HEK293 (cell line): Measurements from ENCODE around the gene DNAH1.

Source experiments
- CTCF ChIA-PET: fragments of 350-600 bp; formaldehyde crosslinking; extraction: SDS; loops from one replicate; lab custom pipeline; 2021; ENCODE audit warnings: antibody characterized with exemption; lab: Yijun Ruan, JAX
- POLR2A ChIA-PET: fragments of 300-600 bp; formaldehyde crosslinking; extraction: SDS; loops from one replicate; lab custom pipeline; 2020; ENCODE audit warnings: antibody characterized with exemption, inconsistent platforms; lab: Yijun Ruan, JAX
- H3K27ac ChIP-seq: fragments of 200-500 bp; sonication (Bioruptor generic); 2 replicates; pipeline ENCODE4 v1.5.1; 2014; ENCODE audit warnings: low read depth, low read length, control low read depth, inconsistent platforms; ENCODE audit errors: extremely low read depth
- H3K36me3 ChIP-seq, 2 experiments: fragments of 200-500 bp in 1 of 2; sonication (Bioruptor generic) in 1 of 2; 1 replicate in 1 of 2; 2 replicates in 1 of 2; pipeline ENCODE4 v1.5.1; 2014 to 2017; ENCODE audit warnings: inconsistent platforms in 2 of 2, low read length in 2 of 2; ENCODE audit not compliant: control insufficient read depth in 2 of 2, insufficient read depth in 1 of 2
- H3K4me1 ChIP-seq: fragments of 200-500 bp; sonication (Bioruptor generic); 2 replicates; pipeline ENCODE4 v1.5.1; 2014; ENCODE audit warnings: mild to moderate bottlenecking, low read length, inconsistent platforms; ENCODE audit not compliant: control insufficient read depth, insufficient read depth
- H3K4me3 ChIP-seq: 2 replicates; pipeline ENCODE4 v1.5.1; 2011; ENCODE audit warnings: low read depth, mild to moderate bottlenecking, control low read depth, low read length, moderate library complexity
- H3K9me3 ChIP-seq: fragments of 200-500 bp; sonication (Bioruptor generic); 2 replicates; pipeline ENCODE4 v1.5.1; 2014; ENCODE audit warnings: low read depth, low read length, inconsistent platforms; ENCODE audit not compliant: control insufficient read depth, insufficient read depth
- GFI1B ChIP-seq: fragments of 450-650 bp; formaldehyde crosslinking; IDR thresholded peaks from 2 replicates; pipeline ENCODE4 v1.5.1; 2016; ENCODE audit warnings: missing biosample characterization, missing genetic modification characterization
- HOXC10 ChIP-seq: sonication (generic); formaldehyde crosslinking; IDR thresholded peaks from 2 replicates; pipeline ENCODE4 v1.8.1; 2023; ENCODE audit warnings: mild to moderate bottlenecking, missing genetic modification reagents
- YY2 ChIP-seq: fragments of 450-650 bp; formaldehyde crosslinking; IDR thresholded peaks from 2 replicates; pipeline ENCODE4 v1.5.1; 2016; ENCODE audit warnings: missing biosample characterization, missing genetic modification characterization
- ZBTB20 ChIP-seq: fragments of 450-650 bp; formaldehyde crosslinking; IDR thresholded peaks from 2 replicates; pipeline ENCODE4 v1.5.1; 2016; ENCODE audit warnings: missing biosample characterization, missing genetic modification characterization
- ZEB2 ChIP-seq: fragments of 450-650 bp; formaldehyde crosslinking; IDR thresholded peaks from 2 replicates; pipeline ENCODE4 v1.5.1; 2016; ENCODE audit warnings: missing biosample characterization, missing genetic modification characterization
- ZFP3 ChIP-seq: fragments of 450-650 bp; formaldehyde crosslinking; IDR thresholded peaks from 2 replicates; pipeline ENCODE4 v1.5.1; 2016; ENCODE audit warnings: low read depth, missing biosample characterization, missing genetic modification characterization
- ZNF132 ChIP-seq: fragments of 450-650 bp; formaldehyde crosslinking; IDR thresholded peaks from 2 replicates; pipeline ENCODE4 v1.5.1; 2017; ENCODE audit warnings: missing biosample characterization, missing genetic modification characterization, borderline replicate concordance
- ZNF174 ChIP-seq: fragments of 450-650 bp; formaldehyde crosslinking; IDR thresholded peaks from 2 replicates; pipeline ENCODE4 v1.5.0; 2017; ENCODE audit warnings: missing biosample characterization, mild to moderate bottlenecking, missing genetic modification characterization
- ZNF23 ChIP-seq: fragments of 450-650 bp; formaldehyde crosslinking; IDR thresholded peaks from 2 replicates; pipeline ENCODE4 v1.5.1; 2016; ENCODE audit warnings: missing biosample characterization, missing genetic modification characterization, borderline replicate concordance
- ZNF416 ChIP-seq: fragments of 450-650 bp; formaldehyde crosslinking; IDR thresholded peaks from 2 replicates; pipeline ENCODE4 v1.5.1; 2016; ENCODE audit warnings: missing biosample characterization, missing genetic modification characterization
- ZNF426 ChIP-seq: fragments of 450-650 bp; formaldehyde crosslinking; IDR thresholded peaks from 2 replicates; pipeline ENCODE4 v1.5.1; 2017; ENCODE audit warnings: missing biosample characterization, missing genetic modification characterization, mild to moderate bottlenecking, inconsistent platforms, moderate library complexity
- ZNF501 ChIP-seq: fragments of 450-650 bp; formaldehyde crosslinking; IDR thresholded peaks from 2 replicates; pipeline ENCODE4 v1.5.1; 2016; ENCODE audit warnings: missing biosample characterization, missing genetic modification characterization
- ZNF514 ChIP-seq: fragments of 450-650 bp; formaldehyde crosslinking; IDR thresholded peaks from 2 replicates; pipeline ENCODE4 v1.5.1; 2016; ENCODE audit warnings: missing biosample characterization, missing genetic modification characterization
- ZNF521 ChIP-seq: fragments of 450-650 bp; formaldehyde crosslinking; IDR thresholded peaks from 2 replicates; pipeline ENCODE4 v1.5.1; 2017; ENCODE audit warnings: missing biosample characterization, mild to moderate bottlenecking, missing genetic modification characterization
- ZNF548 ChIP-seq: fragments of 450-650 bp; formaldehyde crosslinking; IDR thresholded peaks from 2 replicates; pipeline ENCODE4 v1.5.1; 2016; ENCODE audit warnings: missing biosample characterization, missing genetic modification characterization
- ZNF621 ChIP-seq: fragments of 450-650 bp; formaldehyde crosslinking; IDR thresholded peaks from 2 replicates; pipeline ENCODE4 v1.5.1; 2017; ENCODE audit warnings: missing biosample characterization, missing genetic modification characterization
- ZNF623 ChIP-seq: fragments of 450-650 bp; formaldehyde crosslinking; IDR thresholded peaks from 2 replicates; pipeline ENCODE4 v1.5.1; 2016; ENCODE audit warnings: missing biosample characterization, missing genetic modification characterization
- ZNF664 ChIP-seq: fragments of 450-650 bp; formaldehyde crosslinking; IDR thresholded peaks from 2 replicates; pipeline ENCODE4 v1.5.1; 2016; ENCODE audit warnings: missing biosample characterization, missing genetic modification characterization
- ZNF677 ChIP-seq: fragments of 450-650 bp; IDR thresholded peaks from 2 replicates; pipeline ENCODE4 v1.5.0; 2018; ENCODE audit warnings: missing biosample characterization, mild to moderate bottlenecking, missing genetic modification characterization, moderate library complexity
- ZNF776 ChIP-seq: fragments of 450-650 bp; formaldehyde crosslinking; IDR thresholded peaks from 2 replicates; pipeline ENCODE4 v1.5.0; 2017; ENCODE audit warnings: missing biosample characterization, missing genetic modification characterization, borderline replicate concordance
- TF ChIP-seq, protein P1 (sequence below): fragments of 450-650 bp; formaldehyde crosslinking; IDR thresholded peaks from 2 replicates; pipeline ENCODE4 v1.5.1; 2016; ENCODE audit warnings: missing biosample characterization, missing genetic modification characterization
- TF ChIP-seq, protein P2 (sequence below): fragments of 450-650 bp; formaldehyde crosslinking; IDR thresholded peaks from 2 replicates; pipeline ENCODE4 v1.5.1; 2016; ENCODE audit warnings: missing biosample characterization, missing genetic modification characterization
- TF ChIP-seq, protein P3 (sequence below): fragments of 450-650 bp; formaldehyde crosslinking; IDR thresholded peaks from 2 replicates; pipeline ENCODE4 v1.5.1; 2016; ENCODE audit warnings: missing biosample characterization, missing genetic modification characterization, borderline replicate concordance
- TF ChIP-seq, protein P4 (sequence below): fragments of 450-650 bp; formaldehyde crosslinking; IDR thresholded peaks from 2 replicates; pipeline ENCODE4 v1.5.0; 2017; ENCODE audit warnings: missing biosample characterization, missing genetic modification characterization, borderline replicate concordance
- TF ChIP-seq, protein P5 (sequence below): fragments of 450-650 bp; formaldehyde crosslinking; IDR thresholded peaks from 2 replicates; pipeline ENCODE4 v1.5.1; 2016; ENCODE audit warnings: missing biosample characterization, missing genetic modification characterization, borderline replicate concordance

DNAH1 gene

DNA sequence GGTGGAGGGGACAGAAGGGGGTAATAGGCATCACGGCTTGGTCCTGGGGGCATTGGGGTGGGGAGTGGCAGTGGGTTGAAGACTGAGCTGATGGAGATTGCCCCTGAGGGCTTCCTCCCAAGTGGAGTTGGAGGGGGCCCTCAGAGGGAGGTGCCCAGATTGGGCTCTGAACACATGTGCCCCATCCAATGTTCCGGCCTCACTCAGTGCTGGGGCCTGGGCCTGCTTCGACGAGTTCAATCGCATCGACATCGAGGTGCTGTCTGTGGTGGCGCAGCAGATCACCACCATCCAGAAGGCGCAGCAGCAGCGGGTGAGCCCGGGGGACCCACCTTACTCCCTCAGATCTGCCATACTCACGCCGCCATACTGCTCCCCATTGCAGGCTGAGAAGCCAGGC lies 45.3 kb downstream of the DNAH1 start (continued):
- TF ChIP-seq, protein P1, sequence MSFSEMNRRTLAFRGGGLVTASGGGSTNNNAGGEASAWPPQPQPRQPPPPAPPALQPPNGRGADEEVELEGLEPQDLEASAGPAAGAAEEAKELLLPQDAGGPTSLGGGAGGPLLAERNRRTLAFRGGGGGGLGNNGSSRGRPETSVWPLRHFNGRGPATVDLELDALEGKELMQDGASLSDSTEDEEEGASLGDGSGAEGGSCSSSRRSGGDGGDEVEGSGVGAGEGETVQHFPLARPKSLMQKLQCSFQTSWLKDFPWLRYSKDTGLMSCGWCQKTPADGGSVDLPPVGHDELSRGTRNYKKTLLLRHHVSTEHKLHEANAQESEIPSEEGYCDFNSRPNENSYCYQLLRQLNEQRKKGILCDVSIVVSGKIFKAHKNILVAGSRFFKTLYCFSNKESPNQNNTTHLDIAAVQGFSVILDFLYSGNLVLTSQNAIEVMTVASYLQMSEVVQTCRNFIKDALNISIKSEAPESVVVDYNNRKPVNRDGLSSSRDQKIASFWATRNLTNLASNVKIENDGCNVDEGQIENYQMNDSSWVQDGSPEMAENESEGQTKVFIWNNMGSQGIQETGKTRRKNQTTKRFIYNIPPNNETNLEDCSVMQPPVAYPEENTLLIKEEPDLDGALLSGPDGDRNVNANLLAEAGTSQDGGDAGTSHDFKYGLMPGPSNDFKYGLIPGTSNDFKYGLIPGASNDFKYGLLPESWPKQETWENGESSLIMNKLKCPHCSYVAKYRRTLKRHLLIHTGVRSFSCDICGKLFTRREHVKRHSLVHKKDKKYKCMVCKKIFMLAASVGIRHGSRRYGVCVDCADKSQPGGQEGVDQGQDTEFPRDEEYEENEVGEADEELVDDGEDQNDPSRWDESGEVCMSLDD (tag by site-specific recombination), result no peak
- TF ChIP-seq ZNF776 (tag by site-specific recombination) (no peak), ZNF514 (tag by site-specific recombination) (no peak), ZNF664 (tag by site-specific recombination) (no peak), ZNF621 (tag by site-specific recombination) (no peak), ZNF132 (no peak), ZNF174 (tag by site-specific recombination) (no peak), ZNF521 (tag by site-specific recombination) (no peak), HOXC10 (CRISPR knock-in tag) (no peak), ZNF677 (no peak)
- TF ChIP-seq, protein P2, sequence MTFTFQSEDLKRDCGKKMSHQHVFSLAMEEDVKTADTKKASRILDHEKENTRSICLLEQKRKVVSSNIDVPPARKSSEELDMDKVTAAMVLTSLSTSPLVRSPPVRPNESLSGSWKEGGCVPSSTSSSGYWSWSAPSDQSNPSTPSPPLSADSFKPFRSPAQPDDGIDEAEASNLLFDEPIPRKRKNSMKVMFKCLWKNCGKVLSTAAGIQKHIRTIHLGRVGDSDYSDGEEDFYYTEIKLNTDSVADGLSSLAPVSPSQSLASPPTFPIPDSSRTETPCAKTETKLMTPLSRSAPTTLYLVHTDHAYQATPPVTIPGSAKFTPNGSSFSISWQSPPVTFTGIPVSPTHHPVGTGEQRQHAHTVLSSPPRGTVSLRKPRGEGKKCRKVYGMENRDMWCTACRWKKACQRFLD (tag by site-specific recombination), result no peak
- TF ChIP-seq, protein P3, sequence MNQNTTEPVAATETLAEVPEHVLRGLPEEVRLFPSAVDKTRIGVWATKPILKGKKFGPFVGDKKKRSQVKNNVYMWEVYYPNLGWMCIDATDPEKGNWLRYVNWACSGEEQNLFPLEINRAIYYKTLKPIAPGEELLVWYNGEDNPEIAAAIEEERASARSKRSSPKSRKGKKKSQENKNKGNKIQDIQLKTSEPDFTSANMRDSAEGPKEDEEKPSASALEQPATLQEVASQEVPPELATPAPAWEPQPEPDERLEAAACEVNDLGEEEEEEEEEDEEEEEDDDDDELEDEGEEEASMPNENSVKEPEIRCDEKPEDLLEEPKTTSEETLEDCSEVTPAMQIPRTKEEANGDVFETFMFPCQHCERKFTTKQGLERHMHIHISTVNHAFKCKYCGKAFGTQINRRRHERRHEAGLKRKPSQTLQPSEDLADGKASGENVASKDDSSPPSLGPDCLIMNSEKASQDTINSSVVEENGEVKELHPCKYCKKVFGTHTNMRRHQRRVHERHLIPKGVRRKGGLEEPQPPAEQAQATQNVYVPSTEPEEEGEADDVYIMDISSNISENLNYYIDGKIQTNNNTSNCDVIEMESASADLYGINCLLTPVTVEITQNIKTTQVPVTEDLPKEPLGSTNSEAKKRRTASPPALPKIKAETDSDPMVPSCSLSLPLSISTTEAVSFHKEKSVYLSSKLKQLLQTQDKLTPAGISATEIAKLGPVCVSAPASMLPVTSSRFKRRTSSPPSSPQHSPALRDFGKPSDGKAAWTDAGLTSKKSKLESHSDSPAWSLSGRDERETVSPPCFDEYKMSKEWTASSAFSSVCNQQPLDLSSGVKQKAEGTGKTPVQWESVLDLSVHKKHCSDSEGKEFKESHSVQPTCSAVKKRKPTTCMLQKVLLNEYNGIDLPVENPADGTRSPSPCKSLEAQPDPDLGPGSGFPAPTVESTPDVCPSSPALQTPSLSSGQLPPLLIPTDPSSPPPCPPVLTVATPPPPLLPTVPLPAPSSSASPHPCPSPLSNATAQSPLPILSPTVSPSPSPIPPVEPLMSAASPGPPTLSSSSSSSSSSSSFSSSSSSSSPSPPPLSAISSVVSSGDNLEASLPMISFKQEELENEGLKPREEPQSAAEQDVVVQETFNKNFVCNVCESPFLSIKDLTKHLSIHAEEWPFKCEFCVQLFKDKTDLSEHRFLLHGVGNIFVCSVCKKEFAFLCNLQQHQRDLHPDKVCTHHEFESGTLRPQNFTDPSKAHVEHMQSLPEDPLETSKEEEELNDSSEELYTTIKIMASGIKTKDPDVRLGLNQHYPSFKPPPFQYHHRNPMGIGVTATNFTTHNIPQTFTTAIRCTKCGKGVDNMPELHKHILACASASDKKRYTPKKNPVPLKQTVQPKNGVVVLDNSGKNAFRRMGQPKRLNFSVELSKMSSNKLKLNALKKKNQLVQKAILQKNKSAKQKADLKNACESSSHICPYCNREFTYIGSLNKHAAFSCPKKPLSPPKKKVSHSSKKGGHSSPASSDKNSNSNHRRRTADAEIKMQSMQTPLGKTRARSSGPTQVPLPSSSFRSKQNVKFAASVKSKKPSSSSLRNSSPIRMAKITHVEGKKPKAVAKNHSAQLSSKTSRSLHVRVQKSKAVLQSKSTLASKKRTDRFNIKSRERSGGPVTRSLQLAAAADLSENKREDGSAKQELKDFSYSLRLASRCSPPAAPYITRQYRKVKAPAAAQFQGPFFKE (tag by site-specific recombination), result no peak
- TF ChIP-seq, protein P4, sequence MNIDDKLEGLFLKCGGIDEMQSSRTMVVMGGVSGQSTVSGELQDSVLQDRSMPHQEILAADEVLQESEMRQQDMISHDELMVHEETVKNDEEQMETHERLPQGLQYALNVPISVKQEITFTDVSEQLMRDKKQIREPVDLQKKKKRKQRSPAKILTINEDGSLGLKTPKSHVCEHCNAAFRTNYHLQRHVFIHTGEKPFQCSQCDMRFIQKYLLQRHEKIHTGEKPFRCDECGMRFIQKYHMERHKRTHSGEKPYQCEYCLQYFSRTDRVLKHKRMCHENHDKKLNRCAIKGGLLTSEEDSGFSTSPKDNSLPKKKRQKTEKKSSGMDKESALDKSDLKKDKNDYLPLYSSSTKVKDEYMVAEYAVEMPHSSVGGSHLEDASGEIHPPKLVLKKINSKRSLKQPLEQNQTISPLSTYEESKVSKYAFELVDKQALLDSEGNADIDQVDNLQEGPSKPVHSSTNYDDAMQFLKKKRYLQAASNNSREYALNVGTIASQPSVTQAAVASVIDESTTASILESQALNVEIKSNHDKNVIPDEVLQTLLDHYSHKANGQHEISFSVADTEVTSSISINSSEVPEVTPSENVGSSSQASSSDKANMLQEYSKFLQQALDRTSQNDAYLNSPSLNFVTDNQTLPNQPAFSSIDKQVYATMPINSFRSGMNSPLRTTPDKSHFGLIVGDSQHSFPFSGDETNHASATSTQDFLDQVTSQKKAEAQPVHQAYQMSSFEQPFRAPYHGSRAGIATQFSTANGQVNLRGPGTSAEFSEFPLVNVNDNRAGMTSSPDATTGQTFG (tag by site-specific recombination), result no peak

DNA sequence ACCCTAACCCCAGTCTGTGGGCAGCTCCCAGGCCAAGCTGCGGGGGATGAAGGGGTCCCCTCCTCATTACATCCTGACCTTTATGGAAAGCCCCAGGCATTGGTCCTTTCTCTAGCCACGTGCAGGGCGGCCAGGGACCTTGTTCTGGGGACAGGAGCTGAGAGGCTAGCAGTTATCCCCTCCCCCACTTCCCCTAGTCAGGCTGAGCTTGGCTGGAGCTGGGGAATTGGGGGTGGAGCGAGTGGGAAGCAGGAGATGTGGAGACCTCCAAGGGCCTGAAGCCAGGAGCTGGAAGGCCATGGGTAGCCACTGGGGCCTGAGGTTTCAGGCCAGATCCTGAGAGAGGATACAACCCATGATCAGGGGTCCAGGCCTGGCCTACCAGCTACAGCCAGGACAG lies 45.8 kb downstream of the DNAH1 start:
- no peaks in the 10 kb centered on the region for H3K4me1 ChIP-seq
- ChIA-PET POLR2A (no interaction called here), CTCF (interaction anchor here (1.6 kb wide), 1 partner anchor 141 kb away, joined by 4 read pairs; no protein-coding TSS in a partner anchor)
- H3K36me3 ChIP-seq, result peaks cover 0 to 11% of the 10 kb centered on the region in 2 experiments; a peak in 1 of 3 replicates
- H3K4me3 ChIP-seq, result no peak overlapping the region
- no peaks in the 10 kb centered on the region for H3K9me3 ChIP-seq
- no peak overlapping the region for H3K27ac ChIP-seq
- no peak for TF ChIP-seq ZEB2 (tag by site-specific recombination)
- no peak for TF ChIP-seq ZNF426 (tag by site-specific recombination)
- TF ChIP-seq GFI1B, result no peak
- TF ChIP-seq ZBTB20 (tag by site-specific recombination), result no peak
- TF ChIP-seq ZFP3 (tag by site-specific recombination), result no peak
- TF ChIP-seq ZNF501 (tag by site-specific recombination), result no peak
- TF ChIP-seq ZNF623, result no peak
- TF ChIP-seq, protein P5, sequence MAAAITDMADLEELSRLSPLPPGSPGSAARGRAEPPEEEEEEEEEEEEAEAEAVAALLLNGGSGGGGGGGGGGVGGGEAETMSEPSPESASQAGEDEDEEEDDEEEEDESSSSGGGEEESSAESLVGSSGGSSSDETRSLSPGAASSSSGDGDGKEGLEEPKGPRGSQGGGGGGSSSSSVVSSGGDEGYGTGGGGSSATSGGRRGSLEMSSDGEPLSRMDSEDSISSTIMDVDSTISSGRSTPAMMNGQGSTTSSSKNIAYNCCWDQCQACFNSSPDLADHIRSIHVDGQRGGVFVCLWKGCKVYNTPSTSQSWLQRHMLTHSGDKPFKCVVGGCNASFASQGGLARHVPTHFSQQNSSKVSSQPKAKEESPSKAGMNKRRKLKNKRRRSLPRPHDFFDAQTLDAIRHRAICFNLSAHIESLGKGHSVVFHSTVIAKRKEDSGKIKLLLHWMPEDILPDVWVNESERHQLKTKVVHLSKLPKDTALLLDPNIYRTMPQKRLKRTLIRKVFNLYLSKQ (tag by site-specific recombination), result no peak
- TF ChIP-seq ZNF23 (tag by site-specific recombination), result no peak
- TF ChIP-seq ZNF548 (tag by site-specific recombination), result no peak
- no peak for TF ChIP-seq YY2 (tag by site-specific recombination)
- no peak for TF ChIP-seq ZNF416
